NCI-H1105 treated with DMSO at 0.1 percent for 48 hours (cell line): ENCODE measurements around the gene ANKRD11.
"Not testable (repeated sequence)": the region's sequence is repeated elsewhere in the genome, so short reads cannot be mapped to it uniquely, and the experiment has no call there.

ENCODE experiments used
- DNase-seq: peaks from one replicate; lab custom pipeline; 2025; lab: John Stamatoyannopoulos, UW

Gene ANKRD11

GRCh38 chr16:89428605-89429004, 61.8 kb downstream of the ANKRD11 start:
- DNase-seq: not testable (repeated sequence)

DNA sequence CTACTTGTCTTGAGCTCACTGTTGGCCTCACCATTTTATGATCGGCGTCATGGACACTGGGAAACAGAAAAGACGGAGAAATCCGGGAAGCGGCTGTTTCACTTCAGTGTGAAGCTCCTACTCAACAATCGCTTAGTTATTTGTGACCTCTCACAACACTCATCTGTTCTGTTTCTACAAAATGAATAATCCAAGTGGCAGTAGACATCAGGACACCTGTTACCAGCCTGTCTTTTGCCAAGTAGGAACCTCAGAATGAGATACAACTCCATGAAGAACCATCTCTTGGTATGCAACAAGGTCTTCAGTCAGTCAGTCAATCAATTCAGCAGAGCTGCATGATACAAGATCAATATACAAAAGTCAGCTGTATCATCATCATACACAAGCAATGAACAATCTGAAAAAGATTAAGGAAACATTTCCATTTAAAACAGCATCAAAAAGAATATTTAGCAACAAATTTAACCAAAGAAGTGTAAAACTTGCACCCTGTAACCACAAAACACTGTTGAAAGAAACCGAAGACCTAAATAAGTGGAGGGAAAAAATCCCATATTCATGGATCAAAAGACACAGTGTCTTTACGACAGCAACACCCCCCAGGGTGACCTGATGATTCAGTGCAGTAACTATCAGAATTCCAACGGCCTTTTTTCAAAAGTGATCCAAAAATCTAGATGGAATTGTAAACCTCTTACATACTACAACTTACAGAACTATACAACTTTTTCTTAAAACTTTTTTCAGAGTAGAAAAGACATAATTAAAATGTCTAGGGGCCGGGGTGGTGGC, 63.4 kb downstream of the ANKRD11 start:
- DNase-seq: no peak

- no peak for DNase-seq
Measured at GRCh38 chr16:89425523-89425922, 64.8 kb downstream of the ANKRD11 start.

- no peak for DNase-seq
Measured at GRCh38 chr16:89423681-89424260, 66.6 kb downstream of the ANKRD11 start.

DNA sequence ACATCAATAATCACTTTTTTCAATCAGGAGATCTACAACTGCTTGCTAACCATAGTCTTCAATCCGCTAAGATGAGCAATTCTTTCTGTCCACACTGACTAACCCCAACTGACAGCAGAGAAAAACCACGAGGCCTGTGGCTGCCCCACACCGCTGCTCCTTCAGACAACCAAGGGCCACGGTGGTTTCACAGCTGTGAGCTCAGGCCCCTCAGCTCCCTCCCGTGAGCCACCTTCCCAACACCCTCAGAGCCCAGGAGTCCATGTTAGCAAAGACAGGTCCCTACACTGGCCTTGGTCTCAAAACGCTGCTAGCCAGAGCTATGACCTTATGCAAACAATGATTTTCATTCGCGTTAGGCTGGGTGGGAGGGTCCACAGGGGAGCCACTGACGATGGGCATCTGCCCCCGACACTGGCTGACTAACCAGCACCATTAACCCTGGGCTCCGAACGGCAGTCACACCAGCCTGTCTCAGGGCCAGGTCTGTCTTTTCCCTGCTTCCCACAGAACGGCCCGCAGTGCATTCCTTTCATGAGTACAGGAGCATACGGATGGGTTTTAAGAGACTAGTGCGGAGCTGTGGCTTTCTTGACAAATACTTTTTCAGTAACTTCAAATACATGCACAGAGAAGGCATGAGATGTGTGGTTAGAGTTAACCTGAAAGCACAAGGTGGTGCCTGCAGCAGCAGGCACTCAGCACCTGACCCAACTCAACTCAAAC, 67.3 kb downstream of the ANKRD11 start:
- no peak for DNase-seq

DNA sequence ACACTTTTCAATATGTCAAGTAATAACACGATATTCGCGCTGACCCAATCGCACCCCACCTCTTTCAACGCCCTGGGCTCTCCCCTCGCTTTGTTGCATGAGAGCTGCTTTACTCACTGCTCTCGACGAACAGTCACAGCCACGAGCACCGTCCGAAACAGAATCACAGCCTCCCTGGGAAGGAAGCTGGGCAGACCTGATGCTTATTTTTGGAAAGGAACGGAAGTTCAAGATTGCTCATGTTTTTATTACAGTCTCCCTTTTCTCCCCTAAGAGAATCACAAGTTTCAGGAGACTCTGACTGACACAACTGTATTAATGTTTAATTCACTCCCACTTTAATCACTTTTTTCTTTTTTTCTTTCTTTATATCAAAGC, 67.8 kb downstream of the ANKRD11 start:
- DNase-seq: no peak

- DNase-seq: not testable (repeated sequence)
Measured at GRCh38 chr16:89421300-89421699, 69.1 kb downstream of the ANKRD11 start.

DNA sequence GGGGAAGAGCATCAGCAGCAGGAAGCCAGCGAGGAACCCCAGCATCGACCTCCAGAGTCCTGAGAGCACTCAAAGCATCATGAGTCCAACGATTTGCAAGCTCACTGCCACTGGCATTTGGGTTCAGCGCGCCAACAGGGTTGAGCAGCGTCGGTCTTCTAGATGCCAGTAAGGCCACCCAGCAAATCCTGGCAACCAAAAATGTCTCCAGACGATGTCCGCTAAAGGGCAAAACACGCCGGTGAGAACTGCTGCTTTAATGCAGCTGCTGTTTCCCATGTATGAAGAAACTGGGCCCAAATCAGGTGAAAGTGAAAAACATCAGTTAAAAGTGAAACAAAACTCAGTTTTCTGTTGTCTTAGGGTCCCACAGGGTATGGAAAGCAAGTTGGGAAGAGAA, 70.2 kb downstream of the ANKRD11 start:
- DNase-seq: no peak

GRCh38 chr16:89418352-89418751, 72.0 kb downstream of the ANKRD11 start:
- no peak for DNase-seq

DNA sequence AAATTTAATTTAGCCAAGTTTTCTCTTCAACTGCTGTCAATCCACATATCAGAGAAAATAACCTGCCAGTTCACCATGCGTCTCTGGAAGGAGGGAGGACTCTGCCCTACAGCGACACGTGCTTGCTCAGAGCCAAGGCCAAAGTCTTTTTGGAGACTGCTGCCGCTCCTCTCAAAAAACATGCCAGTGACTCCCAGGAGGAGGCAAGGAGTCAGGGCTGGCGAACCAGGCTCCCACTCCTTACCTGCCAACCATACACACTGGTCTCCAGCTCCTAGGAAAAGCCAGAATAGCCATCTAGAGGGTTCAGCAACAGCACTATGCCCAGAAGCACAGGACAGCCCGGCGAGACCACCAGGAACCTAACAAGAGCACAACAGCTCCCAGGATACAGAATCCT, 73.0 kb downstream of the ANKRD11 start:
- DNase-seq: no peak

DNA sequence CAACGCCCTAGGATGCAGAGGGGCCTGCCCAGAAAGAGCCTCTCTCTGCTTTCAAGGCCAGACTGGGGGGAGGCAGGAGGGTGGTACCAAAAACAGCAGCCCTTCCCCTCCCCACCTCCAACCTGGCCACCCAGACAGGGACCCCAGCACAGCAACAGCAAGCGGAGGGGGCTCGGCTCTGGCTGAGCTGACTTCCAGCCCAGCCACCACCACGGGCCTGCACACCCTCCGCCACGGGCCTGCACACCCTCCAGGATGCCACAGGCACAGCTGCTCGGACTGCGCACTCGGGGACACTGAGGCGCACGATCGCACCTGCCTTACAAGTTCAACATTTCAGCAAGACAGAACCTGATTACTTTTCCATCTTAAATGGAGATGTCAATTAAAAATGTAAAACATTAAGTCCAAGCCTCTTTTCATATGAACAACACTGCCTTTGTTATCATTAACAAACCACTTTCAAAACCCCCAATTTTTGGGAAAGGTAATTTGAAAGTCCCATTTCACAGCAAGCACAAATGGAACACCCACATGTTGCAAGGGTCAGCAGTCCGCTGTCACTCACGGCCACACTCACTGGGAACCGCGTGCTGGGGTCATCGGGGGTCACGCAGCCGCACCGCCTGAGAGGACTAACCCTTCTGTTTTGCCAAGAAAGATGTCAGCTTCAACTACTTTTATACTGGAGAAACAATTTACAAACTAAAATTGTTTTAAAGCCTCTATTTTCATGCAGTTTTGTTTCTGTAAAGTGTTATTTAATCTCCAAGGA, 76.4 kb downstream of the ANKRD11 start:
- no peak for DNase-seq

GRCh38 chr16:89412811-89413210, 77.5 kb downstream of the ANKRD11 start:
- DNase-seq: no peak

- no peak for DNase-seq
Measured at GRCh38 chr16:89411335-89411850, 79.0 kb downstream of the ANKRD11 start.

- DNase-seq: no peak
Measured at GRCh38 chr16:89410794-89411309, 79.5 kb downstream of the ANKRD11 start.

DNA sequence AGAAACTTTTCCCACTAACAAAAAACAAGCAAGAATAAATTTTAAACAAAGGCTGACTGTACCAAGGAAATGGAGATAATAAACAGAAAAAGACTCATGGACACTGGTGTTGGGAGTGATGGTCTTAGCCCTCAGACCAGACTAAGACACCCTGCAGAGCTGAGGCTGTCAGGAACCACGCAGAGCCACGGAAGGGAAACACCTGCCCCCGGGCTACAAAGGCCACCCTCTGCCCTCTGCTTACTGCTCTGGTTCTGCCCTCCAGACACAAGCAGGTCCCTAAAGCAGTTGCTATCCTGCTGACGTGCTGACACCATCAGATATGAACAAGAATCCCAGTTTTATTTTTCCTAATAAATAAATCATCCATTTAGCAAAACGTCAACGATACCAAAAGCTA, 80.0 kb downstream of the ANKRD11 start:
- no peak for DNase-seq

- no peak for DNase-seq
Measured at GRCh38 chr16:89409161-89409711, 81.1 kb downstream of the ANKRD11 start.

DNA sequence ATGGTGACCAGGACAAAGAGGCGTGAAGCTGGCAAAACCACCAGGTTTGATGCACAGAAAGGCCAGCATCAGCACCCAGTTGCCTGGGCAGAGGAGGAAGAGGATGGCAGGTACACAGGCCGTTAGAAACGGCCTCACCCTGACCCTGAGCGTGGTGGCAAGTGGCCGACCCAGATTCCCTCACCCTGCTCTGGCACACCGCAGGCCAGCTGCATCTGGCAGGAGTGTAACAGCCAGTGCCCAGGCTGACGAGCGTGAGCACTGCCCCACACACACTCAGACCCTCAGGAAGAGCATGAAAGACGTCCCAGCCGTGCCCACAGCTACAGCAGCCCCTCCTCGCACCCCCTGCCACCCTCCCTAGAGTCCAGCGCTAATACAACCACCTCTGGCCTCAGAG, 82.0 kb downstream of the ANKRD11 start:
- DNase-seq: no peak

DNA sequence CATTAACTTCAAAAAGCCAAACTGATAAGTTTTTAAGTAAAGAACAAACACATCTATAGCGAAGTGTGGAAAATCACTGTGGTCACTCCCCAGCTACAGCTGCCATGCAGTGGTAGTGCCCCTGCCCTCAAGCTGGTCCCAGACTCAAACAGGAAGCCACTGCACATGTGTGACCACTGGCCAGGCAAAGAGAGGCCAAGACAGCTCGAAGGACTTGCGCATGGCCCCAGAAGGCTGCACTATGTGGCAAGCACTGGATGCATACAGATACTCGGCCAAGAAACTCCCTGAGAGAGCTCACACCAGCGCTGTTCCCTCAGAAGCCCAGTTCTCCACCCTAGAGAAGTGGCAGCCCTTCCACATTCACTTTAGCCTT, 82.4 kb downstream of the ANKRD11 start:
- DNase-seq: no peak

DNA sequence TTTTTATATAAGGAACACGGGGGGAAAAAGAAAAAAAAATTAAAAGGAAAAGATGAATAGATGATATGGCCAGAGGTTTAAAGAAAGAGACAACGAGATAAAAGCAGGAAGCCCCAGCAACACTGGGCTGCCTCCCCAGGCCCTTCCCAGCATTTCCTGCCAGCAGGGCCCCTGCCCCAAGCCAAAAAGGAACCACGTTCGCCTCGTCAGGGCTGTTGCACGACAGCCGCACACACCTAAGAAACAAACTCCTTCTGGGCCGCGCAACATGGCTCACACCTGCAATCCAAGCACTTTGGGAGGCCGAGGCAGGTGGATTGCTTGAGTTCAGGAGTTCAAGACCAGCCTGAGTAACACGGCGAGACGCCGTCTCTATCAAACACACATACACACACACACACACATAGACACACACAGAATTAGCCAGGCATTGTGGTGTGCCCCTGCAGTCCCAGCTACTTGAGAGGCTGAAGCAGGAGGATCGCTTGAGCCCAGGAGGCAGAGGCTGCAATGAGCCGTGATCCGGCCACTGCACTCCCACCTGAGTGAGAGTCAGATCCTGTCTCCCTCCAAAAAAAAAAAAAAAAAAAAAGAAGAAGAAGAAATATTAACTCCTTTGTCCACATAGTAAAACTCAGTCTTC, 83.0 kb downstream of the ANKRD11 start:
- no peak for DNase-seq

- DNase-seq: no peak
Measured at GRCh38 chr16:89406277-89406888, 84.0 kb downstream of the ANKRD11 start.

GRCh38 chr16:89404561-89404960, 85.8 kb downstream of the ANKRD11 start:
- no peak for DNase-seq
